Peyer's patch (tissue), 4 donors: ENCODE results near the gene CFDP1. TPM values are rescaled to one million over a fixed set of nuclear protein-coding genes. Genes with fewer than 3 reads are reported as not detected.

Experiments used
- DNase-seq, 3 donors: peaks; one replicate each; pipeline ENCODE4 v3.0.0-alpha.2; 2017 to 2019
- H3K27ac ChIP-seq, 4 donors: fragments of 200-600 bp; sonication (generic); one replicate each; pipeline ENCODE4 v1.5.1; 2016 to 2019
- H3K27me3 ChIP-seq, 2 donors: fragments of 200-600 bp; sonication (generic); one replicate each; pipeline ENCODE4 v1.5.1; 2019
- H3K36me3 ChIP-seq, 3 donors: fragments of 200-600 bp; sonication (generic); one replicate each; pipeline ENCODE4 v1.5.1; 2016 to 2019
- H3K4me1 ChIP-seq, 4 donors: fragments of 200-600 bp; sonication (generic); one replicate each; pipeline ENCODE4 v1.5.1; 2016 to 2019
- H3K4me3 ChIP-seq, 4 donors: fragments of 200-600 bp; sonication (generic); 1 replicate in 3 of 4; 2 replicates in 1 of 4; pipeline ENCODE4 v1.5.1; 2016 to 2019; ENCODE audit warnings: mild to moderate bottlenecking in 1 of 4
- H3K9me3 ChIP-seq, 4 donors: fragments of 200-600 bp; sonication (generic); one replicate each; pipeline ENCODE4 v1.5.1; 2016 to 2019; ENCODE audit warnings: mild to moderate bottlenecking in 1 of 4
- POLR2A ChIP-seq, 2 donors: fragments of 450-650 bp; IDR thresholded peaks; one replicate each; pipeline ENCODE4 v1.5.1; 2017; ENCODE audit warnings: antibody characterized with exemption in 2 of 2, mild to moderate bottlenecking in 2 of 2, moderate library complexity in 2 of 2
- total RNA-seq, 4 donors: library from RNA; depleted of rRNA; stranded (reverse); fragments of >200 nt; gene quantifications; one replicate each; pipeline ENCODE4 v1.1.0, GENCODE V29; 2016
- TF ChIP-seq, protein P1 (sequence below), 6 experiments: fragments of 450-650 bp in 4 of 6; fragments of 200-600 bp in 2 of 6; sonication (generic) in 1 of 6; IDR thresholded peaks; one replicate each; pipeline ENCODE4 v1.5.1; 2017 to 2019; ENCODE audit warnings: antibody characterized with exemption in 6 of 6, mild to moderate bottlenecking in 3 of 6, moderate library complexity in 1 of 6

The CFDP1 gene
- total RNA-seq: 100 to 1,000 TPM; 125 to 205 (median 156) TPM

DNA sequence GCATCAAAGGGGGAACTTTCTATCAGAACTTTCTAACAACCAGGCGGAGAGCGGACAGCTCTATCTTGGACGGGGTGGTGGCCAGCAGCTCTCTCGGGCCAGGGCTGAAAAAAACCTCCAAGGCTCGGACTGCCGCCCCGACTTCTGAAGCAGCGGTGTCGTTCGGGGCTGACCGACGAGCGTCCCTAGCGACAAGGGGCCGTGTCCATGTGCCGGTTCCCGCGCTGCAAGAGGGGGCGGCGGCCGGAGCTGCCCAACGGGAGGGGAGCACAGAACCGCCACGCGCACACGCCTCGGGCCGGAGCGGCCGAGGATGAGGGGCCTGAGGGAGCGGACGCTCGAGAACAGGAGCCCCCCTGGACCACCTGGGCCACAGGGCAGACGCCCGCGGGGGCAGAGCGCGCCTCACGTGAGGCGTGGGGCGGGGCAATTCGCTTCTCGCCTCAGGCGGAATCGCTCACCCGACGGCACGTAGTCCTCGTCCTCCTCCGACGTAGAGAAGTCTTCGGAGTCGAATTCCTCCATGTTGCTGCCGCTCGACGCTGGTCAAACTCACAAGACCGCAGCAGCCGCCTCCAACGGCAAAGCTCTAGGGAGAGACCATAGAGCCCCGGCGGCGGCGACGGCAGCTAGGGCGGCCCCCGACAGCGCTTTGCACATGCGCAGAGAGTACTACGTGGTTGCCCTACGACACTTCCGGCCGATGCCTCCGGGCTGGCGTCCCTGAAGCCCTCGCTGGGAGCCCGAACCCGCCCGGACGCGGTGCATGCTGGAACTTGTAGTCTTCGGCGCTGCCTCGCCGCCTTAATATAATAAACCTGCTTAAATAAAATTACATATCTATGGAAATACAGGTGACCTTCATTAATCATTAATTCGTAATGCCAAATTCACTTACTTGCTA is at the start of gene CFDP1:
TSS of gene CFDP1 (minus strand) at position 676 of the 904 bp plus-strand sequence. CDS start at position 525, 151 bp downstream.
- Histone ChIP-seq H3K4me1 (peaks cover 0 to 20% (median 0%) of the 10 kb centered on the region in 4 donors), H3K4me3 (peak within 1 kb of the TSS; percentile 68 to 95 (median 82)), H3K36me3 (no peaks in the 10 kb centered on the region), H3K27ac (peak within 1 kb of the TSS; percentile 85 to 98 (median 94)), H3K9me3 (no peaks in the 10 kb centered on the region), H3K27me3 (no peaks in the 10 kb centered on the region)
- TF ChIP-seq, protein P1, sequence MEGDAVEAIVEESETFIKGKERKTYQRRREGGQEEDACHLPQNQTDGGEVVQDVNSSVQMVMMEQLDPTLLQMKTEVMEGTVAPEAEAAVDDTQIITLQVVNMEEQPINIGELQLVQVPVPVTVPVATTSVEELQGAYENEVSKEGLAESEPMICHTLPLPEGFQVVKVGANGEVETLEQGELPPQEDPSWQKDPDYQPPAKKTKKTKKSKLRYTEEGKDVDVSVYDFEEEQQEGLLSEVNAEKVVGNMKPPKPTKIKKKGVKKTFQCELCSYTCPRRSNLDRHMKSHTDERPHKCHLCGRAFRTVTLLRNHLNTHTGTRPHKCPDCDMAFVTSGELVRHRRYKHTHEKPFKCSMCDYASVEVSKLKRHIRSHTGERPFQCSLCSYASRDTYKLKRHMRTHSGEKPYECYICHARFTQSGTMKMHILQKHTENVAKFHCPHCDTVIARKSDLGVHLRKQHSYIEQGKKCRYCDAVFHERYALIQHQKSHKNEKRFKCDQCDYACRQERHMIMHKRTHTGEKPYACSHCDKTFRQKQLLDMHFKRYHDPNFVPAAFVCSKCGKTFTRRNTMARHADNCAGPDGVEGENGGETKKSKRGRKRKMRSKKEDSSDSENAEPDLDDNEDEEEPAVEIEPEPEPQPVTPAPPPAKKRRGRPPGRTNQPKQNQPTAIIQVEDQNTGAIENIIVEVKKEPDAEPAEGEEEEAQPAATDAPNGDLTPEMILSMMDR (IDR thresholded peaks at IDR 0.05): peak in 2 of 6 experiments; percentile 8 to 26
- TF ChIP-seq POLR2A (IDR thresholded peaks at IDR 0.05): peak; percentile 71 to 74
- DNase-seq: peak; percentile 93 to 98 (median 97)

DNA sequence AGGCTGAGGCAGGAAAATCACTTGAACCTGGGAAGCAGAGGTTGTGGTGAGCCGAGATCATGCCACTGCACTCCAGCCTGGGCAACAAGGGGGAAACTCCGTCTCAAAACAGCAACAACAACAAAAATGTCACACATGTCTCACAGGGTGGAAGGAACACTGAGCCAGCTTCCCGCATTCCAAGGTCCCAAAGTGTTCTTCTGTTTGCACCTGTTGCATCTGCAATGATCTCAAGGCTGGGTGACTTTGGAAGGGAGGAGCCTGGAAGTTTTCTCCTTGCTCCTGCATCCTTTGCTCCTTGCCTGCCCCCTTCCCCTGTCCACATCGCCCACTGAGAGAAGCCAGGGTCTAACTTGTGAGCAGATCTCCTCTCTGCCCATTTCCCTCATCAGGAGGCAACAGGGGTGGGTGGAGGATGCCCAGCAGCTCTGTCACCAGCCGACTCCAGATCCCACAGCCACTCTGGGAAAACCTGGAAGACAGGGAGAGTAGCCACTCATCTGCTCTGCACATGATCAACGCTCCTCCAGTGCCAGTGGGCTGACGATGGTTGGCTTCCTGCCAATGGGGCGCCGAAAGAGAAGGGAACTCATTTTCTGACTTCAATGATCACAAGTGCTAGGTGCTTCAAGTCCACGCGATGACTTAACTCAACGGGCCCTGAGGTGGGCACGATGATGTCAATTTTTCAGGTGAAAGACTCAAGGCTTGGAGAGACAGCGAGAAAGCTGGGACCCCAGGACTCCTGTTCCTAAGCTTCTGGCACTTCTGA is 49.3 kb upstream of the CFDP1 start:
- Histone ChIP-seq H3K9me3 (no peaks in the 10 kb centered on the region), H3K4me3 (no peak overlapping the region), H3K27ac (no peak overlapping the region), H3K27me3 (no peaks in the 10 kb centered on the region), H3K4me1 (peaks cover 0 to 12% (median 0%) of the 10 kb centered on the region in 4 donors), H3K36me3 (no peaks in the 10 kb centered on the region)
- DNase-seq: no peak
- no peak for TF ChIP-seq POLR2A (IDR thresholded peaks at IDR 0.05)
- TF ChIP-seq, protein P1 (IDR thresholded peaks at IDR 0.05): no peak

DNA sequence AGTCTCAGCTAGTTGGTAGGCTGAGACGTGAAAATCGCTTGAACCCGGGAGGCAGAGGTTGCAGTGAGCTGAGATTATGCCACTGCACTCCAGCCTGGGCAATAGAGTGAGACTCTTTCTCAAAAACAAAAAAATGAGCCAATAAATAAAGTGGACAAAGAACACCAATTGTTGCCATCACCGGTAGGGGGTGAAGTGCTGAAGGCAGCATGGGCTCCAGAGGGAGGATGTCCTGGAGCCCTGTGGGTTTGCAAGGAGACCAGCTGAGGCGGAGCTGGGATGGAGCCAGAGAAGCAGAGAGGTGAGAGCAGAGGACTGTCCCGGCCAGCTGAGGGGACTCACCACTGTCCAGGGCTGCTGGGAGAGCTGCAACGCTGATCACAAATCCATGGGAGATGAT is 48.2 kb upstream of the CFDP1 start:
- no peak for TF ChIP-seq POLR2A (IDR thresholded peaks at IDR 0.05)
- TF ChIP-seq, protein P1 (IDR thresholded peaks at IDR 0.05): no peak
- no peak overlapping the region for H3K27ac ChIP-seq
- no peak overlapping the region for H3K4me3 ChIP-seq

DNA sequence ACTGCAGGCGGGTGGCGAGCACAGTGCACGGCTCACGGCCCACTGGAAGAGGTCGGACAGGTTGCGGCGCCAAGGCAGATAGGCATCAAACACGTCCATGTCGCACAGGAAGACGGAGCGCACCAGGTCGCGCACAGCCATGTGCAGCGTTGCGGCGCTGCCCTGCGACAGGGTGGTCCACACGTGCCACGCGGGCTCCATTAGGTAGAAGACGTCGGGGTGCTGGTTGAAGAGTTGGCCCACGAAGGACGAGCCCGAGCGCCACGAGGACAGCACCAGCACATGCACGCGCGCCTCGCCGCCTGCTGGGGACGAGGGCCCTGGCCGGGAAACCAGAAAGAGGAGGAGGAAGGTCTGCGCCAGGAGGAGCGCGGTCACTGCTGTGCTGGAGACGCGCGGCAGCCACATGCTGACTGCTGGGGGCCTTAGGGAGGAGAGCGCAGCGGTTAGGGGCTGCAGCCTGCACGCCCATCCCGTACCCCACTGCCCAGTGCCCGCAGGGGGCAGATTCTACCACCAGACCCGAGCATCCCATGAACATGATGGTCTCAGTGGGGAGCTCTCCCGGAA is 46.2 kb upstream of the CFDP1 start:
- Histone ChIP-seq H3K36me3 (no peaks in the 10 kb centered on the region), H3K4me1 (no peaks in the 10 kb centered on the region), H3K9me3 (no peaks in the 10 kb centered on the region), H3K4me3 (no peak overlapping the region), H3K27ac (no peak overlapping the region), H3K27me3 (no peaks in the 10 kb centered on the region)
- DNase-seq: no peak
- TF ChIP-seq POLR2A (IDR thresholded peaks at IDR 0.05): no peak
- TF ChIP-seq, protein P1 (IDR thresholded peaks at IDR 0.05): no peak

More for the DNA sequence above, 48.2 kb upstream of the CFDP1 start:
- no peak for DNase-seq
- no peaks in the 10 kb centered on the region for H3K9me3 ChIP-seq
- H3K4me1 ChIP-seq: peaks cover 0 to 6% (median 0%) of the 10 kb centered on the region in 4 donors
- no peaks in the 10 kb centered on the region for H3K27me3 ChIP-seq
- no peaks in the 10 kb centered on the region for H3K36me3 ChIP-seq
